ENCODE measurements around the gene PJA2.

DNA sequence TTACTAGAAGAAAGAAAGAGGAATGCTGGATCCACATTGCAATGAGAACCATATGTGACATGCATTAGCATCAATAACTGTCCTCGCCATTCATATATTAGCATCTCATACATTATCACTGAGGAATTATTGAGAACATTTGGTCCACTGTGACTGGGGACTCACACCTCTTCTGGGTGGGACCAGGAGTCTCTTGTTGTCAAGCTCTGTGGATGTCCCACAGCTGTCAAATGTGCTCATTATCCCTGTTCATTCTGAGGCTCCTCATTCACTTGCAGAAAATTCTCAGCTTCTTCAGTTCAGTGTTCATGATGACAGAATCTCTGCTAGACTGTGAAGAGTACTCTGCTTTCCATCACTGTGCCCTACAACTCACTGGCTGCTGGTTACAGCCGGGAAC, 109.4 kb downstream of the PJA2 start:
- TF ChIP-seq, protein P1, sequence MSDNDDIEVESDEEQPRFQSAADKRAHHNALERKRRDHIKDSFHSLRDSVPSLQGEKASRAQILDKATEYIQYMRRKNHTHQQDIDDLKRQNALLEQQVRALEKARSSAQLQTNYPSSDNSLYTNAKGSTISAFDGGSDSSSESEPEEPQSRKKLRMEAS (IDR thresholded peaks at IDR 0.05), result no peak
- TF ChIP-seq CBX5 (IDR thresholded peaks at IDR 0.05; ENCODE audit: low read depth, low read length), result no peak
- no peak for TF ChIP-seq HDAC6 (IDR thresholded peaks at IDR 0.05; ENCODE audit: low read depth, low read length)
- TF ChIP-seq CHD2 (IDR thresholded peaks at IDR 0.05; ENCODE audit: low read length), result no peak
- TF ChIP-seq EZH2 (IDR thresholded peaks at IDR 0.05; ENCODE audit: low read depth, low read length, severe bottlenecking), result no peak
- TF ChIP-seq CTCF (IDR thresholded peaks at IDR 0.05; ENCODE audit: control extremely low read depth in 1 of 3, insufficient read depth in 1 of 3, low read depth in 1 of 3, low read length in 3 of 3), result no peak
- TF ChIP-seq GABPA (IDR thresholded peaks at IDR 0.05; ENCODE audit: borderline replicate concordance, insufficient read depth, low read length), result no peak
- TF ChIP-seq JUN (IDR thresholded peaks at IDR 0.05; ENCODE audit: low read depth, low read length), result no peak
- TF ChIP-seq BRCA1 (IDR thresholded peaks at IDR 0.05; ENCODE audit: low read depth, low read length), result no peak
- no peak for TF ChIP-seq SAP30 (IDR thresholded peaks at IDR 0.05; ENCODE audit: insufficient read depth, insufficient replicate concordance, low read length)
- TF ChIP-seq TEAD4 (IDR thresholded peaks at IDR 0.05; ENCODE audit: low read depth, low read length), result no peak
- no peak for TF ChIP-seq SUZ12 (IDR thresholded peaks at IDR 0.05; ENCODE audit: low read length)
- TF ChIP-seq ZNF274 (IDR thresholded peaks at IDR 0.05; ENCODE audit: borderline replicate concordance, extremely low read depth, low read length), result no peak

Data from H1 (cell line).